OCI-LY1 (cell line): ENCODE results near the gene AP2A1.

Experiments
- H2AFZ ChIP-seq: fragments of 200-600 bp; sonication (generic), shearing (Covaris generic); 2 replicates; pipeline ENCODE4 v1.6.0; 2014; ENCODE audit warnings: antibody characterized with exemption, mild to moderate bottlenecking, low read length
- H3F3A ChIP-seq: fragments of 200-600 bp; sonication (generic), shearing (Covaris generic); 2 replicates; pipeline ENCODE4 v1.6.0; 2014; ENCODE audit warnings: mild to moderate bottlenecking, antibody characterized with exemption, low read length, moderate library complexity; ENCODE audit not compliant: insufficient read depth
- H3K27ac ChIP-seq: fragments of 200-600 bp; sonication (generic); 2 replicates; pipeline ENCODE4 v1.5.1; 2014; ENCODE audit warnings: low read length, mixed run types, mild to moderate bottlenecking, low read depth; ENCODE audit not compliant: poor library complexity, severe bottlenecking
- H3K27me3 ChIP-seq: fragments of 200-600 bp; sonication (generic); 2 replicates; pipeline ENCODE4 v1.6.0; 2014; ENCODE audit warnings: antibody characterized with exemption, mild to moderate bottlenecking, low read length, moderate library complexity; ENCODE audit not compliant: insufficient read depth
- H3K36me3 ChIP-seq: fragments of 200-600 bp; sonication (generic); 2 replicates; pipeline ENCODE4 v1.6.1; 2014; ENCODE audit warnings: mild to moderate bottlenecking, antibody characterized with exemption, low read length, moderate library complexity, mixed read lengths; ENCODE audit not compliant: insufficient read depth
- H3K4me1 ChIP-seq: fragments of 200-600 bp; sonication (generic); 2 replicates; pipeline ENCODE4 v1.5.1; 2014; ENCODE audit warnings: mild to moderate bottlenecking, low read length, moderate library complexity; ENCODE audit not compliant: insufficient read depth, severe bottlenecking
- H3K4me2 ChIP-seq: fragments of 200-600 bp; sonication (generic), shearing (Covaris generic); 2 replicates; pipeline ENCODE4 v1.6.1; 2014; ENCODE audit warnings: low read length
- H3K4me3 ChIP-seq: fragments of 200-600 bp; sonication (generic); 2 replicates; pipeline ENCODE4 v1.5.1; 2014; ENCODE audit warnings: low read length, low read depth, mild to moderate bottlenecking, mixed read lengths; ENCODE audit not compliant: poor library complexity, severe bottlenecking
- H3K79me2 ChIP-seq: fragments of 200-600 bp; shearing (Covaris generic); 2 replicates; pipeline ENCODE4 v1.6.1; 2016; ENCODE audit warnings: mixed run types, low read length, mixed read lengths; ENCODE audit not compliant: insufficient read depth
- H3K9ac ChIP-seq: fragments of 200-600 bp; sonication (generic), shearing (Covaris generic); 2 replicates; pipeline ENCODE4 v1.6.1; 2014; ENCODE audit warnings: mild to moderate bottlenecking, low read length, mixed read lengths
- H3K9me2 ChIP-seq: fragments of 200-600 bp; sonication (generic), shearing (Covaris generic); 2 replicates; pipeline ENCODE4 v1.6.1; 2014; ENCODE audit warnings: low read depth, mild to moderate bottlenecking, low read length, mixed read lengths
- H3K9me3 ChIP-seq: fragments of 200-600 bp; shearing (Covaris generic); 2 replicates; pipeline ENCODE4 v1.6.1; 2014; ENCODE audit warnings: low read length, mixed read lengths
- H4K20me1 ChIP-seq: fragments of 200-600 bp; sonication (generic), shearing (Covaris generic); 2 replicates; pipeline ENCODE4 v1.6.0; 2016; ENCODE audit warnings: mild to moderate bottlenecking, low read length; ENCODE audit not compliant: insufficient read depth
- CTCF ChIP-seq: fragments of 200-600 bp; sonication (generic), shearing (Covaris generic); IDR thresholded peaks from 2 replicates; pipeline ENCODE4 v1.5.1; 2017; ENCODE audit warnings: mild to moderate bottlenecking, antibody characterized with exemption, low read length, moderate library complexity, mixed read lengths
- EZH2 ChIP-seq: fragments of 200-600 bp; sonication (generic), shearing (Covaris generic); IDR thresholded peaks from 2 replicates; pipeline ENCODE4 v1.8.0; 2017; ENCODE audit warnings: borderline replicate concordance, mixed run types, mild to moderate bottlenecking, antibody characterized with exemption, low read length, moderate library complexity, mixed read lengths

AP2A1 gene

GRCh38 chr19:49812452-49812996, 45.7 kb downstream of the AP2A1 start:
- H3K9me3 ChIP-seq, result no peaks in the 10 kb centered on the region
- TF ChIP-seq CTCF (no peak), EZH2 (no peak)
- peak overlapping the region; percentile 71 for H3K9ac ChIP-seq
- no peaks in the 10 kb centered on the region for H3K27me3 ChIP-seq
- H3K27ac ChIP-seq, result peak overlapping the region; percentile 76
- H3F3A ChIP-seq, result peaks cover 10% of the 10 kb centered on the region
- H3K36me3 ChIP-seq, result peaks cover 9% of the 10 kb centered on the region; the same call in 1 of the 2 replicates
- peak overlapping the region; percentile 70 for H3K4me2 ChIP-seq
- no peaks in the 10 kb centered on the region for H4K20me1 ChIP-seq
- peak overlapping the region; percentile 71 for H3K4me3 ChIP-seq
- no peaks in the 10 kb centered on the region for H3K9me2 ChIP-seq
- H3K4me1 ChIP-seq, result peaks cover 61% of the 10 kb centered on the region
- no peaks in the 10 kb centered on the region for H3K79me2 ChIP-seq
- H2AFZ ChIP-seq, result no peak overlapping the region

- H3K9me2 ChIP-seq, result no peaks in the 10 kb centered on the region
- peaks cover 2% of the 10 kb centered on the region; the same call in 1 of the 2 replicates for H3K36me3 ChIP-seq
- H3K9ac ChIP-seq, result peak within 1 kb of the TSS; percentile 71
- peak; percentile 57 for TF ChIP-seq CTCF
- no peak for TF ChIP-seq EZH2
- peaks cover 10% of the 10 kb centered on the region for H3F3A ChIP-seq
- H3K9me3 ChIP-seq, result no peaks in the 10 kb centered on the region
- peak within 1 kb of the TSS; percentile 62 for H2AFZ ChIP-seq
- H3K27ac ChIP-seq, result peak within 1 kb of the TSS; percentile 85
- H3K4me2 ChIP-seq, result peak within 1 kb of the TSS; percentile 70
- H3K4me1 ChIP-seq, result peaks cover 60% of the 10 kb centered on the region
- no peaks in the 10 kb centered on the region for H4K20me1 ChIP-seq
- H3K27me3 ChIP-seq, result no peaks in the 10 kb centered on the region
- H3K79me2 ChIP-seq, result no peaks in the 10 kb centered on the region; the same call in 1 of the 2 replicates
- peak within 1 kb of the TSS; percentile 71 for H3K4me3 ChIP-seq
These were observed 46.4 kb downstream of the AP2A1 start, which contains the start of gene FUZ for GRCh38 chr19:49812997-49813861. Gene FUZ, minus strand, starts transcription at chr19:49813292. Its CDS starts 186 bp downstream, at chr19:49813106.

GRCh38 chr19:49814010-49814409, 47.2 kb downstream of the AP2A1 start:
- H3K9ac ChIP-seq, result peak overlapping the region; percentile 19; the same call in 1 of the 2 replicates
- H2AFZ ChIP-seq, result peak overlapping the region; percentile 62
- peak overlapping the region; percentile 70 for H3K4me2 ChIP-seq
- H3K36me3 ChIP-seq, result no peaks in the 10 kb centered on the region; the same call in 1 of the 2 replicates
- no peaks in the 10 kb centered on the region for H3K9me2 ChIP-seq
- peak overlapping the region; percentile 71 for H3K4me3 ChIP-seq
- H3K27ac ChIP-seq, result peak overlapping the region; percentile 85
- peaks cover 10% of the 10 kb centered on the region for H3F3A ChIP-seq
- no peaks in the 10 kb centered on the region for H3K9me3 ChIP-seq
- TF ChIP-seq CTCF (no peak), EZH2 (no peak)
- H4K20me1 ChIP-seq, result no peaks in the 10 kb centered on the region
- H3K27me3 ChIP-seq, result no peaks in the 10 kb centered on the region
- peaks cover 8% of the 10 kb centered on the region for H3K79me2 ChIP-seq
- peaks cover 54% of the 10 kb centered on the region for H3K4me1 ChIP-seq
